NCI-H1436 (cell line): ENCODE data around the gene USP48.

Source experiments
- DNase-seq: peaks from one replicate; lab custom pipeline; 2025; lab: John Stamatoyannopoulos, UW

Gene USP48

DNA sequence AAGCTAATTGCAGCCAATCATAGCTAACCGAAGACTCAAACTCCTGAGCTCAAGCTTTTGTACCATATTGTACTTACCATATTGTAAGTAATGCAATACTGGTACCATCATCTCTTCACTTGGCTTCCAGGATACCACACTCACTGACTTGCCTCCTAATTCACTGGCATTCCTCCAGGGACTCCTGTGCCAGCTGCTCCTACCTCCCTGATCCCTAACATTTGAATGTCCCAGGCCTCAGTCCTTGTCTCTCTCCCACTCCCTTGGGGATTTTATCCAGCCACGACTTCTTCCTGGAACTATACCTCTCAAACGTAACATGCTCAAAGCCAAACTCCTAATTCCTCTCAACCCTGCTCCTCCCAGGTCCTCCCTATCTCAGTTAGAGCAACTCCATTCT, 33.8 kb downstream of the USP48 start:
- no peak for DNase-seq

DNA sequence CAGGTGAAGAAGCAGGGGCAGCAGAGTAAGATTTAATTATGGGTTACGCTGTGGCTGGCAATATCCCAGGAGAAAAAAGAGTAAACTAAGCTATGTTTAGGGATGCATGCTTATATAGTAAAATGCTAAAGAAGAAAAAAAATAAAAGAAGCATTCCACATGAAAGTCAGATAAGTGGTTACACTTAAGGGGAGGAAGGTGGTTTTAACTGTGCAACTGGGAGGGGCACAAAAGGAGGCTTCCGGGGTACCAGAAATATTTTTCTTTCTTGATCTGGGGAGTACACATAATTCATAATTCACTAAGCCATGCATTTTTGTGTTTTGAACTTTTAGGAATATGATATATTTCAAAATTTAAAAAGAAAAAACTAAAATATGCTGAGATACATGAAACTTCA, 39.5 kb downstream of the USP48 start:
- no peak for DNase-seq

DNA sequence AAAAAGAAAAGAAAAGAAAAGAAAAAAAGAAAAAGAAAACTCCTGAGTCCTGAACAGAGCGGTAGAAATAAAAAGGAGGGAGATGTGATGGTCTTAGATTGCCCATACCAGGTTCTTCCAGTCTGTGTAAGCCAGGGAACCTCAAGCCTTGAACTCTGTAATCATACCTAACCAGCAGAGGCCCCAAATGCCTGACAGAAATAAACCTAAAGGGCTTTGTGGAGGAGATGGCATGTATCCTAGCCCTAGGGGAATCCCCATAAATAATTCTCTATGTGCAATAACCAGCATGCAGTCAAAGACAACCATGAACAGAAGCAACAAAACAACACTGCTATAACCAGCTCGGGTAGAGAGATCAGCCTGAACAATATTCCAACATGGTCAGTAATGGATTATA, 40.4 kb downstream of the USP48 start:
- DNase-seq = no peak

DNA sequence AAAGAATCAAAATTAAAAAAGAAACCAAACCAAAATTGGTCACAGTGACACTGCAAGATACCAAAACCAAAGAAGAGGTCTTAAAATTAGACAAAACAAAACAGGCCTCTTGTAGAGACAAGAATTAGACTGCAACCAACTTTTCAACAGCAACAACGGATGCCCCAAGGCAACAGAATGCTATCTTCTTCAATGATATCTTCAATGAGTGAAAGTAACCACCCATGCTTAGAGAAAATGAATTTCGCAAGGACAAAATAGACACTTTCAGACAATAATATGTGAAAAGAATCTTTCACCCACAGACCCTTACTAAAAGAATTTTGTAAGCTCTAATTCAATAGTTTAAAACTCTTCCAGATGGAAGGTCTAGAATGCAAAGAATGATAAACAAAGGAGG, 41.7 kb downstream of the USP48 start:
- DNase-seq = no peak

DNA sequence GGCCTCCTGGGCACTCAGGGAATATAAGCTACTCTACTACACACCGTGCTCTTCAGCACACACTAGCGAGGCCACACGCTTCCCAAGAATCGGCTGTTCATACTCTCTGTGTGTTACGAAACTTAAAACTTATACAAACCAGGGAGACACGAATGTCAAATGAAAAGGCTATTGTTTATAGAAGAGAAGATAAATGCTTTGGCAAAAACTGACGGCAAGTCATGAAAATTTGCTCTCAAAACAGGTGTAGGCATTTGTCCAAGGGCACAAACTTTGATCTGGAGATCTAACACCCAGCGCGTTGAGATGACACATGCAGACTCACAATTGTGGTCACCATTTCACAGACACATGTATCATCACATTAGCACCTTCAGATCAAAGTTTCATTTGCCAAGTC, 46.1 kb downstream of the USP48 start:
- DNase-seq = no peak

DNA sequence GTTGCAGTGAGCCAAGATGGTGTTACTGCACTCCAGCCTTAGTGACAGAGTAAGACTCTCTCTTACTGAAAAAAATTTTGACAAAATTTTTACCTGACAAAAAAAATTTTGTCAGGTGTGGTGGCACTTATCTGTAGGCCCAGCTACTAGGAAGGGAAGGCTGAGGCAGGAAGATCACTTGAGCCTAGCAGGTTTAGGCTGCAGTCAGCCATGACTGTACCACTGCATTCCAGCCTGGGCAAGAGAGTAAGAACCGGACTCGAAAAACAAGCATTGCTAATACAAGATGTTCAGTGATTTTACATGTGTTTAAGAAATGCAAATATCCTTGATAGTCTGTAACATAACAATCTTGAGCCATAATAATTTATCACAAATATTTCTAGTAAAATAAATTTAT, 46.9 kb downstream of the USP48 start:
- no peak for DNase-seq

DNA sequence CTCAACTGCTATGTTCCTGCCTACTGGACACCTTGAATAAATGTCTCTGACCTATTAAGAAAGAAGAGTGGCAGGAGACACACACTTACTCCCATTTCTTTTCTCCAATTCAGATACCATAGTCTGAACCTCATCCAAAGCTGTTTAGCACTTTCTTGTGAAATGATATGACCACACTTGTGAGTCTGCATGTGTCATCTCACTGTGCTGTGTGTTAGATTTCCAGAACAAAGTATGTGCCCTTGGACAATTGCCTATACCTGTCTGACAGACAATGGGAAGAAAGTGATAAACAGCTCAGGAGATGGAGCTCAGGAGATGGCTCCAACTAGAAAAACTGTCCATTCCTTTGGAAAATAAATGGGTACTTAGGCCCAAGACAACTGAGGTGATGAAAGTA, 48.4 kb downstream of the USP48 start:
- no peak for DNase-seq

DNA sequence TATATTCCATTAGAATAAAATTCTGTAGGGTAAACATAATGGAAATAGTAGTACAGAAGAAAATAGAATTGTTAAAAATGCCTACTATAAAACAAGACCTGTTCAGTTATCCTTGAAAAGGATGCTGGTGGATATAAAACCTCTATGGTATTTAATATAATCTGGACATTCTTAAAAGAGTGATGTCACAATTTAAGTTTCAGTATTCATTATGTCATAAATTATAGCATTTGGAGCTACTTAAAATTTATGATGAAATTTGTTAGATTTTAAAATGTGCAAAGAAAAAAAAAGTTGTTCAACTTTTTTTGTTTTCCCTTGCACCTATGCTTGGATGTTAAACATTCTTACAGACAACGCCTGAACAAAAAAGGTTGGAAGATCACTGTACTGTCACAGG, 50.3 kb downstream of the USP48 start:
- DNase-seq = no peak

DNA sequence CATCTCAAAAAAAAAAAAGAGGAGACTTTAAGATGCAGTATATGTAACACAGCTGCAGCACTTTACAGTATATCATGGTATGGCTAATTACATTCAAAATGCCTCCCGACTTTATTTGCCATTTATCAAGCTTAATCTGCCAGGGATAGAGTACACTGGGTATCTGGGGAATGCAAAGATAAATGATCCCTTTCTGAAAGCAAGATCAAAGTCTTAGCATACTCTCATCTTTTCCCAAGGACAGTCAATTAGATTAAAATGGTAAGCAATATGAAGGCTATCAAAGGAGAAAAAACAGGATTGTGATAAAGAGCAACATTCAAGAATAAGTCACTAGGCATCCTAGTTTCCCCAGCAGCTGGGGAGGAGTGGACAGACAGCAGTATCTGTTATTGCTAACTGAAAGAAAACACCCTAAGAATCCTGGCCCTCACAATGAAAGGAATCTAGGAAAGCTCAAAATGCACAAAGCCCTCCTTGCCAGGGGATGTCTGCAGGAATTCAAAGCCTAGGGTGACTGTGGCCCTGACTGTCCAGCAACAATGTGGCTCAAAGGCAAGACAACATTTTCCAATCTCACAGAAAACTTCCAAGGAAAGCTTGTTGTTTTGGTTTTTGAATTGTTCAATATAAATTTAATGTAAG, 57.1 kb downstream of the USP48 start:
- no peak for DNase-seq

DNA sequence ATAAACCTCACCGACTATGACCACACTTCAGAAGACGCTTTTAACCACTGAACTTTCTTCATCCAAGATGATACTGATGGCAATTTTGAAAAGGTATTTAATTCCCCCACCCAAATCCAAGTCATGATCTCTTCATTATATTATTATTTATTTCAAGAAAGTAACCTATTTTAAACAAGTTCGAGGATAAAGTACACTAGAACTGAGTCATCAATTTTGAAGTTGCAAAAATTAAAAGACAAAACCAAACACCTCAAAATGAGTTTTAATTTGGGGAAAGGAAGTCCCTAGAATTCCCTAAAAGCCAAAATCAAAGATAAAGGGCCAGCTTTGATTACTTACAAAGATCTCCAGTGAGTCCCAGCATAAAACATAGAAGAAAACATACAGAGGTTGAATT, 58.4 kb downstream of the USP48 start:
- no peak for DNase-seq

DNA sequence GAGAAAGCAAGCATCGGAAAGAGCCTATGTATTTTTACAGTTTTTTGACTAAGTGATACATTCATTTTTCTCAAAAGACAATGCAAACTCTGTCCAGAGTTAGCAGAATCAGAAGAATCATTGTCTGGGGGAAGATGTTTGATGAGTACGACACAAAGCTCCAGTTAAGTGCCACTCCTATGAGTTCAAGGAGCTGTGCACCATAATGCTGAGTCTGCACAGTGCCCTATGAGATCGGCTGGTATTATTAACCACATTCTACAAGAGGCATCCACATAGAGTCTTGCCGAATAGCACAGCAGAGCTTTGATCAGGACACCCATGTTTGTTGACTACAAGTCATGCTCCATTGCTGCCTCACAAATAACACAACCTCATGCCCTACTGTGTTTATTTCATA, 58.9 kb downstream of the USP48 start:
- DNase-seq = no peak

DNA sequence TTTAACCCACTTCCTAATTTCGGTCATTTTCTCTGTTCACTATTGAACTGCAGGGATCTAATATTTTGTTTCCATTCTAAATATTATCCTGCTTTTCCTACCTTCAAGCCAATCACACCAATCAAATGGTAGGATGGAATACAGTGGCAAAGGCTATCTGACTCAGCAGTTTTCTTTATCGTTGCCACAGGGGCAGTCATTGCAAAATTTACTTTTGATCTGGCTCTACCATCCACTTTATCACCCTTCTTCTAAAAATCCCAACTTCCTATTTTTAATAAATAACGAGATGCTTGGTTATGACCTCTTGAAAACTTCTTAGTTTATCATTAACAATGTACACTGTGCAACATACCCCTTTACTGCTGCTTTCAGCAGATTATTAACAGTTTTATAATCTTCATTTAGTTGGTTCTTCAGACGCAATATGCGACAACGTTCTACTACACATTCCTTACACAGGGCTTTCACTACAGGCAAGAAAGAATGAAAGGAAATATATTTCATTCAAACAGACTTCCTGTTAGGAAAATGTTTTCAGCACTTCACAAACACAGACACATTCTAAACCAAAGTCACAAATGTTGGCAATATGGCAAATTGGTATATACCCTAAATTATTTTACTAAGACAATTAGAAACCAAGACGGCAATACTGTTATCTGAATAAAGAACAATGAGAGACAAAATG, 61.5 kb downstream of the USP48 start:
- no peak for DNase-seq

DNA sequence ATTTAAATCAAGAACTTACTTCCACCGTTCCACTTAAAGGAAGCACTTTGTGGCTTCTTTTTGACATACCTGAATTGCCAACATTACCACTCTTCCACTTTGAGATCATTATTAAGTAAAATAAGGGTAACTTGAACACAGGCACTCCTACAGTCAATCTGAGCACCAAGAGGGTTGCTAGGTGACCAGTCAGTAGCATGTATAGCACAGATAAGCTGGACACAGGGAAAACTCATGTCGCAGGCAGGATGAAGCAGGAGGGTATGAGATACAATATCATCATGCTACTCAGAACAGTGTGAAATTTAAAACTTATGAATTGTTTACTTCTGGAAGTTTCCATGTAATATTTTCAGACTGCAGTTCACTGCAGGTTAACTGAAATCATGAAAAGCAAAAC, 66.8 kb downstream of the USP48 start:
- DNase-seq = no peak

DNA sequence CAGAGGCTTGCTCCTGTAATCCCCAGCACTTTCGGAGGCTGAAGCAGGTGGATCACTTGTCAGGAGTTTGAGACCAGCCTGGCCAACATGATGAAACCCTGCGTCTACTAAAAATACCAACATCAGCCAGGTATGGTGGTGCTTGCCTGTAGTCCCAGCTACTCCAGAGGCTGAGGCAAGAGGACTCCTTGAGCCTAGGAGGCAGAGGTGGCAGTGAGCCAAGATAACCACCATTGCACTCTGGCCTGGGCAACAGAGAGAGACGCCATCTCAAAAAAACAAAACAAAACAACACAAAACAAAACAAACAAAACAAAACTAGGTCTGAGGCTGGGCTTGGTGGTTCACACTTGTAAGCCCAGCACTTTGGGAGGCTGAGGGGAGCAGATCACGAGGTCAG, 75.1 kb downstream of the USP48 start:
- DNase-seq = no peak

DNA sequence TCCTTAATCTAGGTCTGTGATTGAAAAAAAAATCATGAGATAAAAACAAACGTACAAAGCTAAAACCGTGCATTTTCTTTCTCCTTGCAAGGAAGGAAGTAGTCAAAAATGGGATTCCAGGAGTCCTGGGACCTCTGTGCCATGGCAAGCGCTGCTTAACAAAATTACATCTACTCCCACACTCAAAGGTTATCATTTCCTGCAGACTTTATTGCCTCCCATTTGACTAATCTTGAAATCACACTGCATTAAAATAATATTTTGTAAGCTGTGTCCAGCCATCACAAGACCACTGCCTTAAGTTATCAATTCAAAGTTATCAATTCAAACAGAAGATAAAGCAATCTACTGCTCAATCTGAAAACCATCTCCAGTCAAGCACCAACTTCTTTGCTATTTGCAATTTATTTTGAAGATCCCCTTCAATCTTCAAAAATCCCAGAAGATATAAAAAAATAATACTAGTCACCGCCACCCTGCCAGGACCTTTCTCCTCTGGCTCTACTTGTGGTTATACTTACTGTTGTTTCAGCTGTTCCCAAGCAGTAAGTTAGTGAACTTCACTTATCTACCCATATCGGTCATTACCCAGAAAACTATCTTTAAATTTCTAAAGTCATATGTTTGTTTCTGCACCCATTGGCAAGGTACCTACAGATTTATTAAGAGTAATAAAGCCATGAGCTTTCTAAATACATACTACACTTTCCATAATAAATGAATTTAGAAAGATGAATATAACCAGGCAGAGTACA, 75.7 kb downstream of the USP48 start:
- no peak for DNase-seq

DNA sequence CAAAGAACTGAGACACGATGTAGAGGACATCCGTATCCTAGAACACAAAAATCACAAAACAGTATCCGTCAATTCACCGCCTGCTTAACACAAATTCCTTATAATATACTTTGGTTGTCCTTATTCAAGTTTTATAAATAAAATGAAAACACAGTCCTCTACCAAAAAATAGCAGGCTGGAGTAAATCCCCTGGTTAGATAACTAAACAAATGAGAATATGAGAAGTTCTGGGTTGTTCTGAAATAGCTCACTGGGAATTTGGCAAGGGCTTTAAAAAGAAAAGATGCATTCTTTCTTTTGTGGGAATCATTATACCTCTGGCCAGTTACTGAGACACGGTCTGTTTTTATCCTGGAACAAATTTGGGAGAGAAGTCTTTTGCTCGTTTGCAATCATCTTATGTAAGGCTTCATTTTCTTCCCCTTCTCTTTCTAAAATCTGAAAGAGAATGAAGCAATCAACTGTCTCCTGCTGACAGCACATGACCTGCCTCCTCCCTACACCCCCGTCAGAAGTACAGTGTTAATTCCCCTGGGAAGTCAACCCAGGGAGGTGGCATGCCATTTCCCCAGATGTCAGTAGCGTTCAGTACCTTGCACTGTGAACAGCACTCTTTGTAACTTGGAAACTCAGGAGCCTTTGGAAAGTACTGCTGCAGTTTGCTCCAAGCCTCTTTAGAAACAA, 76.7 kb downstream of the USP48 start:
- DNase-seq = peak; percentile 11

DNA sequence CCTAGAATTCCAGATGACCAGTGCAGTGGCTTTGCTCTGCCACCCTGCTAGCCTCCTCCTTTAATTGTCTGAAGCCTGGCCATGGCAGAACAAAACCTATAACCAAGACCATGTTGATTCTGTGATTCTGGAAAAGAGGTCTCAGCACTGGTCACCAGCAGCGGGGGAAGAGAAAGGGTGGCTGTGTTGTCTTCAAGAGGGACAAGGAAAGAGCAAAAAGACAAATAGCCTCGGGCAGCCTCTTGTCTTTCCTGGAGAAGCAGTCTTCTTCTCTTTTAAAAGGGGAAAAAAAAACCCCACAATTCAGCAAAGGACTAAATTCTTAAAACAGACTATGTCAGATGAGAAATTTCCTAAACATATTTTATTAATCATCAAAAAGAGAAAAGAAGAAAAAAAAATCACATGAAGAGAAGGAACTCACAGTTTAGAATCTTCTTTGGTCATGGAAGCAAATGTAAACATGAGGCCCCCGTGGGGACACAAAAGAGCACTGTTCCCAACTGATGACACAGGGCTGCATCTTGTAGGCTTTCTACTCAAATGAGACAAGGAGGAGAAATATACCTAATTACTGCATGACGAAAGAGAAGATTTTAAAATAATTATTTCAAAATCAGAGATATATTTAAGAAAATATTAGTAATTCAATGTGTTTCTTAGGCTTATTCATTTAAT, 77.5 kb downstream of the USP48 start:
- no peak for DNase-seq

DNA sequence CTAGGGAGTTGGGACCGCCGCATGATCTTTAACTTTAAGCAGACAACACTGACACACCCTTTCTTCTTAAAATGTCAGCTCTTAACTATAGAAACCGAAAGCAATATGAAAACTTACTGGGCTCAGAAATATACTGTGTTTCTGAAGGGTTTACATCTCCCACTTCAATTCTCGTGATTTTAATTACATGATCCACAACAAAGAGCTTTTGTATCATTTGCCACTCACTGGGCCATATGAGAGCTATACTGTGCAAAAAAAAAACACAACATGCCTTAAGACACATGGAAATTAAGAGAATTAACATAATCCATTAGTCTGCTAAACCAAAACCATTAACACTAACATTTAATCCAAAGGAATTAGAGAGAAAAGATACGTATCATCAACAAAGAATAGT, 78.8 kb downstream of the USP48 start:
- DNase-seq = no peak

DNA sequence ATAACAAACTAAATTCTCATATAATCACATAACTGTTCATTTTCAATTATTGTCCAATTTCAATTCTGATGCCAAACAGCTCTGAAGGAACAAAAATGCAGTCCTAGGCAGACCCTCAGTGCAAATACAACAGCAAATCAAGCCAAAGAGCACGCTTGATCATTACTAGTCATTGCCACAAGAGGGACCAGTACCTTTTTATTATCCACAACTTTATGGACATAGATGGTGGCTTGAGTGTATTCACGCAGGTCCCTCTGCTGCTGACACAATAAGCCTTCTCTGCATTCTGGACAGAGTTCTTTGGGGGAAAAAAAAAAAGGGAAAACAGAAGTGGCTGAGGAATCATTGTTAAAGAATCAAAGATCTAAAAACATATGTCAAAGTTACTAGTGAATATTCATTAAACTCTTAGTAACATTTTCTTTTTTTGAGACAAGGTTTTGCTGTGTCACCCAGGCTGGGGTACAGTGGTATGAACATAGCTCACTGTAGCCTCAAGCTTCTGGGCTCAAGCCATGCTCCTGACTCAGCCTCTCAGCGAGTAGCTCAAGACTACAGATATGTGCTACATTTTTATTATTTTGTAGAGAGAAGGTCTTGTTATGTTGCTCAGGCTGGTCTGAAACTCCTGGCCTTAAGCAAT, 79.5 kb downstream of the USP48 start:
- no peak for DNase-seq

DNA sequence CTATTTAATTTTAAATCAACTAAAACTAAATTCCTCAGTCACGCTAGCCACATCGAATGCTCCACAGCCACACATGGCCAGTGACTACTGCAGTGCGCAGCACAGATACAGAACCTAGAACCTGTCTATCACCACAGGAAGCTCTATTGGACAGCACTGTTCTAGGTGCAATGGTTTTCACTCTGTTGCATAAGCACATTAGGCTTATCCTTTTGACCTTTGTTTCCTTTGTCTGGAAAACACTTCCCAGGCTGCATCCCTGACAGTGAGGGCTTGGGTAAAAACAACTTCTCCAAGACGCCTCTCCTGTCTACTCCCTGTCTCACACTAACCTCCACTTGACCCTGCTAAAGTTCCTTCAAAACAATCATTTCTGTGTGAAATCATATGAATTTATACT, 80.2 kb downstream of the USP48 start:
- no peak for DNase-seq

DNA sequence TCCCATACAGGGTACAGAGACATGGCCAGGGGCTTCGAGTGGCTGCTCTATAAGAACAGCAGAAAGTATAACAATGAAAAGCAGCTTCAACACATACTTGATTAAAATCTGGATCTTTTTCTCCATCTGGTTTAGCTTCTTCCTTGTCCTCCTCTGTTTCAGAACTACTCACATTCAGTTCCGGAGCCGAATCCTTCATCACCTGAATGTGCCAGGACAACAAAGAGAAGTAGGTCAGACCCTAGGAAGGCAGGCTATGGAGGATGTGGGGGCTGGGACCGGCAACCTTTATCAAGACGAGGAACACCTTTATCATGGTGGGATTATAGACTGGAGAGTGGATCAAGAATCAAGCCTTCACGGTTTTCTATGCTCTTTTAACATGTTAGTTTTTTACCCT, 81.5 kb downstream of the USP48 start:
- DNase-seq = no peak

DNA sequence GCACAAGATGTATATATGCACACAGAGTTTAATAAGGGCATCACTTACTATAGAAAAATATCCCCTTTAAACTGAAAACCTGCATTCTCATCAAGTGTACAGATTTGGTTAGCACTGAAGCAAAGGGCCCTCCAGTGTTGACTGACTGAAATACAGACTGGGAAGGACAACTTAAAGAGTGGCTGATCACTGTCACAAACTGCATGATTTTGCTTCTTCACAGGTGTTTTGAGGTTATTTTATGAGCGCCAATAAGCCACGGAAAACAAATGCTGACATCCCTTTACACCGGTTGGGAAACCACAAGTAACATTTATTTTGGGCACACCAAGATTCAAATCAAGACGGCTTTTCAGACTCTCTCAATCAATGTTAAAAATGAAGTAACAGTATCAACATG, 82.9 kb downstream of the USP48 start:
- no peak for DNase-seq
